H1 (cell line): ENCODE data around the gene TGIF1. TPM values are rescaled to one million over a fixed set of nuclear protein-coding genes. Genes with fewer than 3 reads are reported as not detected.

Experiments
- CTCF ChIA-PET: fragments of 300-600 bp; sonication (Branson Sonifier 250); formaldehyde crosslinking; loops from one replicate; lab custom pipeline; 2021; ENCODE audit not compliant: partially characterized antibody; lab: Charles Lee
- POLR2A ChIA-PET: fragments of 300-600 bp; sonication (Branson Sonifier 250); formaldehyde crosslinking; loops from one replicate; lab custom pipeline; 2021; ENCODE audit warnings: inconsistent platforms; ENCODE audit not compliant: partially characterized antibody; lab: Charles Lee
- DNase-seq, 2 experiments: peaks; one replicate each; pipeline versions ENCODE4 v3.0.0 to v3.0.0-alpha.2; 2010 to 2022; ENCODE audit warnings: low spot score in 2 of 2, low read depth in 1 of 2, mixed read lengths in 1 of 2
- FAIRE-seq: peaks from 2 replicates; lab custom pipeline; 2011; peaks lifted over from hg19 to GRCh38; lab: Jason Lieb, UNC
- H2AFZ ChIP-seq: 2 replicates; pipeline ENCODE4 v1.8.1; 2012; ENCODE audit warnings: low read length, inconsistent platforms
- H2AK5ac ChIP-seq: 2 replicates; pipeline ENCODE4 v1.6.1; 2013; ENCODE audit warnings: low read depth, low read length
- H2BK120ac ChIP-seq: replicated peaks from 2 replicates; pipeline ENCODE3; 2013; ENCODE audit warnings: low read depth, low read length, inconsistent platforms
- H2BK12ac ChIP-seq: 2 replicates; pipeline ENCODE4 v1.6.1; 2013; ENCODE audit warnings: low read depth, low read length
- H2BK15ac ChIP-seq: 2 replicates; pipeline ENCODE4 v1.6.1; 2013; ENCODE audit warnings: low read length
- H2BK20ac ChIP-seq: 2 replicates; pipeline ENCODE4 v1.6.1; 2013; ENCODE audit warnings: low read length
- H2BK5ac ChIP-seq: 2 replicates; pipeline ENCODE4 v1.6.1; 2013; ENCODE audit warnings: low read depth, low read length
- H3K14ac ChIP-seq: 2 replicates; pipeline ENCODE4 v1.6.1; 2013; ENCODE audit warnings: inconsistent platforms; ENCODE audit not compliant: insufficient read length
- H3K18ac ChIP-seq: 2 replicates; pipeline ENCODE4 v1.6.1; 2013; ENCODE audit warnings: low read length; ENCODE audit errors: extremely low read depth
- H3K23ac ChIP-seq: 2 replicates; pipeline ENCODE4 v1.6.1; 2013; ENCODE audit warnings: inconsistent platforms; ENCODE audit not compliant: insufficient read length
- H3K23me2 ChIP-seq: 2 replicates; pipeline ENCODE4 v1.6.1; 2013; ENCODE audit warnings: low read depth, low read length
- H3K27ac ChIP-seq: 2 replicates; pipeline ENCODE4 v1.6.1; 2011; ENCODE audit warnings: low read depth, low read length, inconsistent platforms
- H3K27me3 ChIP-seq, 4 experiments: replicated peaks in 1 of 4; 1 replicate in 1 of 4; 2 replicates in 3 of 4; pipeline versions ENCODE4 v1.6.1 to v1.8.1; 2011 to 2013; ENCODE audit warnings: low read length in 3 of 4, mild to moderate bottlenecking in 3 of 4, inconsistent platforms in 2 of 4, mixed read lengths in 2 of 4, moderate library complexity in 1 of 4; ENCODE audit not compliant: control insufficient read depth in 3 of 4, insufficient read depth in 3 of 4; ENCODE audit errors: extremely low read depth in 1 of 4
- H3K36me3 ChIP-seq, 4 experiments: 2 replicates each; pipeline versions ENCODE4 v1.6.1 to v1.8.1; 2011 to 2013; ENCODE audit warnings: mild to moderate bottlenecking in 4 of 4, low read length in 3 of 4, moderate library complexity in 2 of 4, control low read depth in 1 of 4, inconsistent platforms in 1 of 4; ENCODE audit not compliant: insufficient read depth in 4 of 4, control insufficient read depth in 2 of 4
- H3K4ac ChIP-seq: replicated peaks from 2 replicates; pipeline ENCODE3; 2013; ENCODE audit warnings: low read length, low read depth, mixed read lengths, inconsistent platforms; ENCODE audit not compliant: insufficient read length
- H3K4me1 ChIP-seq, 4 experiments: replicated peaks in 1 of 4; 1 replicate in 1 of 4; 2 replicates in 3 of 4; pipeline versions ENCODE4 v1.6.1 to v1.8.1; 2011 to 2013; ENCODE audit warnings: low read length in 3 of 4, inconsistent platforms in 2 of 4, mixed read lengths in 1 of 4; ENCODE audit not compliant: insufficient read depth in 4 of 4, control insufficient read depth in 3 of 4
- H3K4me2 ChIP-seq, 2 experiments: 2 replicates each; pipeline versions ENCODE4 v1.6.1 to v1.8.1; 2011 to 2013; ENCODE audit warnings: low read depth in 2 of 2, low read length in 2 of 2, control low read depth in 1 of 2, inconsistent platforms in 1 of 2, mild to moderate bottlenecking in 1 of 2; ENCODE audit not compliant: insufficient read depth in 1 of 2
- H3K4me3 ChIP-seq, 4 experiments: fragments of 200-600, 300-600 bp in 1 of 4; sonication (generic), shearing (Covaris generic), sonication (Bioruptor Twin) in 1 of 4; 2 replicates each; pipeline versions ENCODE4 v1.5.1 to v1.8.1; 2011 to 2016; ENCODE audit warnings: low read length in 4 of 4, low read depth in 3 of 4, control low read depth in 2 of 4, inconsistent platforms in 2 of 4, mild to moderate bottlenecking in 2 of 4, mixed read lengths in 1 of 4, moderate library complexity in 1 of 4; ENCODE audit not compliant: insufficient read depth in 2 of 4; ENCODE audit errors: extremely low read depth in 1 of 4
- H3K56ac ChIP-seq: replicated peaks from 2 replicates; pipeline ENCODE3; 2013; ENCODE audit warnings: low read depth, mild to moderate bottlenecking, mixed read lengths, low read length, inconsistent platforms; ENCODE audit not compliant: insufficient read length
- H3K79me1 ChIP-seq: 2 replicates; pipeline ENCODE4 v1.6.1; 2013; ENCODE audit warnings: low read depth, low read length, control low read depth
- H3K79me2 ChIP-seq, 2 experiments: 2 replicates each; pipeline versions ENCODE4 v1.6.1 to v1.8.1; 2012 to 2013; ENCODE audit warnings: low read length in 2 of 2, mild to moderate bottlenecking in 2 of 2, inconsistent platforms in 1 of 2; ENCODE audit not compliant: insufficient read depth in 2 of 2, control insufficient read depth in 1 of 2
- H3K9ac ChIP-seq, 4 experiments: replicated peaks in 1 of 4; 1 replicate in 1 of 4; 2 replicates in 3 of 4; pipeline versions ENCODE4 v1.6.1 to v1.8.1; 2011 to 2013; ENCODE audit warnings: low read depth in 3 of 4, low read length in 3 of 4, control low read depth in 2 of 4, mild to moderate bottlenecking in 2 of 4, moderate library complexity in 2 of 4, inconsistent platforms in 1 of 4; ENCODE audit errors: extremely low read depth in 1 of 4
- H3K9me3 ChIP-seq, 2 experiments: 2 replicates each; pipeline versions ENCODE4 v1.6.1 to v1.8.1; 2012 to 2013; ENCODE audit warnings: mild to moderate bottlenecking in 2 of 2, moderate library complexity in 2 of 2, control low read depth in 1 of 2, inconsistent platforms in 1 of 2, low read depth in 1 of 2, low read length in 1 of 2, mixed read lengths in 1 of 2; ENCODE audit not compliant: insufficient read depth in 2 of 2
- H4K20me1 ChIP-seq, 2 experiments: replicated peaks in 1 of 2; 2 replicates each; pipeline versions ENCODE3 to v1.8.1; 2011 to 2013; ENCODE audit warnings: inconsistent platforms in 2 of 2, low read length in 2 of 2, mild to moderate bottlenecking in 1 of 2; ENCODE audit not compliant: insufficient read depth in 2 of 2, control insufficient read depth in 1 of 2
- H4K5ac ChIP-seq: 2 replicates; pipeline ENCODE4 v1.6.1; 2013; ENCODE audit warnings: low read length, low read depth, mixed read lengths, inconsistent platforms; ENCODE audit not compliant: insufficient read length
- H4K8ac ChIP-seq: 2 replicates; pipeline ENCODE4 v1.8.0; 2013; ENCODE audit warnings: mild to moderate bottlenecking, moderate library complexity, low read length, inconsistent platforms; ENCODE audit not compliant: insufficient read depth; ENCODE audit errors: extremely low read depth
- H4K91ac ChIP-seq: replicated peaks from 2 replicates; pipeline ENCODE3; 2013; ENCODE audit warnings: low read length, mixed read lengths, inconsistent platforms; ENCODE audit not compliant: insufficient read length
- ATF3 ChIP-seq: IDR thresholded peaks from 2 replicates; pipeline ENCODE4 v1.6.1; 2011; ENCODE audit warnings: low read depth, mild to moderate bottlenecking, low read length; ENCODE audit not compliant: insufficient read depth
- CEBPB ChIP-seq: IDR thresholded peaks from 2 replicates; pipeline ENCODE4 v1.6.1; 2012; ENCODE audit warnings: low read depth, low read length
- CHD2 ChIP-seq: IDR thresholded peaks from 2 replicates; pipeline ENCODE4 v1.6.1; 2012; ENCODE audit warnings: low read length, improper control_type of control experiment
- CTCF ChIP-seq, 3 experiments: IDR thresholded peaks; 1 replicate in 2 of 3; 2 replicates in 1 of 3; pipeline versions ENCODE4 v1.5.1 to v1.6.1; 2011; ENCODE audit warnings: low read length in 3 of 3, mild to moderate bottlenecking in 3 of 3, inconsistent platforms in 2 of 3, low read depth in 1 of 3, moderate library complexity in 1 of 3; ENCODE audit not compliant: insufficient read depth in 1 of 3; ENCODE audit errors: control extremely low read depth in 1 of 3
- JUN ChIP-seq: IDR thresholded peaks from 2 replicates; pipeline ENCODE4 v1.6.1; 2011; ENCODE audit warnings: low read depth, mild to moderate bottlenecking, improper control_type of control experiment, low read length
- NANOG ChIP-seq: IDR thresholded peaks from 2 replicates; pipeline ENCODE4 v1.6.1; 2011; ENCODE audit warnings: low read length, low read depth, mild to moderate bottlenecking, inconsistent platforms; ENCODE audit not compliant: insufficient read depth, poor library complexity, severe bottlenecking
- PHF8 ChIP-seq: fragments of 200-600 bp; sonication (generic); conservative IDR thresholded peaks from 2 replicates; pipeline ENCODE4 v1.7.1; 2012; ENCODE audit warnings: low read depth, mild to moderate bottlenecking, inconsistent platforms, low read length, moderate library complexity
- POLR2AphosphoS5 ChIP-seq: IDR thresholded peaks from 2 replicates; pipeline ENCODE4 v1.6.1; 2011; ENCODE audit warnings: low read depth, low read length
- RFX5 ChIP-seq: IDR thresholded peaks from 2 replicates; pipeline ENCODE4 v1.6.1; 2011; ENCODE audit warnings: low read depth, low read length, improper control_type of control experiment, borderline replicate concordance
- ZNF274 ChIP-seq: IDR thresholded peaks from 2 replicates; pipeline ENCODE4 v1.7.0; 2012; ENCODE audit warnings: low read length, borderline replicate concordance; ENCODE audit errors: extremely low read depth
- WGBS, 2 experiments: shearing (Covaris generic) in 1 of 2; methylation state at CpG; one replicate each; pipeline versions ENCODE4 v1.1.6 to v1.1.7; 2013 to 2015; ENCODE audit warnings: low lambda C conversion rate in 2 of 2, mixed read lengths in 2 of 2, inconsistent platforms in 1 of 2, low coverage in 1 of 2, missing lambda C conversion rate in 1 of 2; ENCODE audit not compliant: insufficient replicate concordance in 2 of 2, insufficient coverage in 1 of 2, insufficient read length in 1 of 2; ENCODE audit errors: extremely low coverage in 1 of 2, missing lambda C conversion rate in 1 of 2; 5-methylcytosine and 5-hydroxymethylcytosine counted together
- polyA plus RNA-seq, 7 experiments: library from polyadenylated mRNA; depleted of rRNA in 3 of 7; stranded (reverse) in 5 of 7; unstranded in 2 of 7; fragments of >200 nt in 5 of 7; fragments of 200-250 nt in 2 of 7; gene quantifications; 1 replicate in 5 of 7; 2 replicates in 1 of 7; 4 replicates in 1 of 7; pipeline versions ENCODE4 v1.2.1 to v1.2.3, GENCODE V29; 2011 to 2013; ENCODE audit warnings: missing spikeins in 2 of 7, mixed read lengths in 2 of 7
- total RNA-seq: library from RNA; stranded (reverse); fragmentation: NEBNext Ultra II Directional; extraction: Animal tissue kit (Norgen Biotek cat#: 25700); gene quantifications from 2 replicates; pipeline ENCODE4 v1.2.1, GENCODE V29; 2021

Gene TGIF1
- total and polyA plus RNA-seq, 2 of the 8 experiments (the other 6 are each of a cell fraction or from before 2014, with no cell fraction given) = 256 to 262 TPM

GRCh38 chr18:3441290-3441689, 8.7 kb upstream of the TGIF1 start:
- Histone ChIP-seq H2AK5ac (no peak overlapping the region), H2BK20ac (no peak overlapping the region), H3K23ac (no peak overlapping the region), H3K79me1 (no peaks in the 10 kb centered on the region), H3K18ac (no peak overlapping the region), H3K14ac (no peak overlapping the region), H4K91ac (no peak overlapping the region), H3K36me3 (no peaks in the 10 kb centered on the region), H3K4me2 (no peak overlapping the region), H2BK12ac (no peak overlapping the region), H3K4me1 (peaks cover 0 to 10% (median 7%) of the 10 kb centered on the region in 4 experiments; a peak in 5 of 7 replicates), H3K27me3 (no peaks in the 10 kb centered on the region), H3K4ac (no peak overlapping the region), H4K20me1 (no peaks in the 10 kb centered on the region), H3K27ac (no peak overlapping the region), H3K56ac (no peak overlapping the region), H3K79me2 (0 out of 4 replicates have a peak, but pooled peaks cover 0 to 2% of the 10 kb centered on the region in 2 experiments), H3K23me2 (no peaks in the 10 kb centered on the region; the same call in 1 of the 2 replicates), H4K8ac (no peak overlapping the region), H3K9ac (no peak overlapping the region), H4K5ac (no peak overlapping the region), H3K9me3 (no peaks in the 10 kb centered on the region), H2AFZ (no peak overlapping the region), H2BK5ac (no peak overlapping the region), H2BK120ac (no peak overlapping the region), H3K4me3 (peak overlapping the region in 1 of 4 experiments; percentile 10; a peak in 1 of 8 replicates), H2BK15ac (no peak overlapping the region)
- 29% methylated on average over 2 of the region's 2 CpGs; no CpG with 5 or more reads in 1 of the 2 experiments for WGBS, 2 experiments
- peak; percentile 73 for FAIRE-seq
- POLR2A ChIA-PET = interaction anchor here (1.1 kb wide), 1 partner anchor 162 kb away, joined by 3 read pairs; no protein-coding TSS in a partner anchor
- no peak for DNase-seq
- CTCF ChIA-PET = interaction anchor here (0.8 to 2.3 kb wide), 12 partner anchors 8 to 225 kb away, joined by 3 to 11 read pairs (median 4); no protein-coding TSS in a partner anchor
- TF ChIP-seq CEBPB (0 out of 2 replicates have a peak, but pooled peaks have one; percentile 7), PHF8 (no peak), POLR2AphosphoS5 (no peak), CTCF (IDR thresholded peaks at IDR 0.05; ENCODE audit: control extremely low read depth in 1 of 3, insufficient read depth in 1 of 3, low read depth in 1 of 3, low read length in 3 of 3) (peak; percentile 54 to 72 (median 60); a peak in 3 of 4 replicates), ATF3 (no peak), ZNF274 (no peak), RFX5 (no peak), JUN (no peak), CHD2 (no peak), NANOG (no peak)
